GM19193 (cell line): ENCODE results near the gene ASPHD2.

Experiments
- POLR2A ChIP-seq: IDR thresholded peaks from 4 replicates; pipeline ENCODE4 v1.6.1; 2011; ENCODE audit not compliant: insufficient read depth, insufficient read length; ENCODE audit errors: extremely low read depth

ASPHD2 gene

DNA sequence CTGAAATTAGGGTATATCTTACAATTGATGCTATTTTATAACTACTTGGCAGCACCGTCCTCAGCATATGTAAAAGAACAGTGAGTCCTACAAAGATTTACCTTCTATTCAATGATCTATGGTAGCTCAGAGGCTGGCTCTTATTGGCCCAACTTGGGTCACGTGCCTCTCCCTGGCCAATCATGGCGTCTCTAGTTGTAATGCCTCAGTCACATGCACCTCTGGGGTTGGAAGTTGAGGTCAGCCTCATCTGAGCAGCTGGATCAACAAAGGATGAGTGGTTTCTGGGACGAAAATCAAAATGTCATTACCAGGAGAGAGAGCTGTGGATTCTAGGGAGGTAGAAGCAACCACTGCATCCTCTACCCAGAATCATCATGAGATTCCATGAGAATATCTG lies 22.9 kb upstream of the ASPHD2 start:
- no peak for TF ChIP-seq POLR2A

DNA sequence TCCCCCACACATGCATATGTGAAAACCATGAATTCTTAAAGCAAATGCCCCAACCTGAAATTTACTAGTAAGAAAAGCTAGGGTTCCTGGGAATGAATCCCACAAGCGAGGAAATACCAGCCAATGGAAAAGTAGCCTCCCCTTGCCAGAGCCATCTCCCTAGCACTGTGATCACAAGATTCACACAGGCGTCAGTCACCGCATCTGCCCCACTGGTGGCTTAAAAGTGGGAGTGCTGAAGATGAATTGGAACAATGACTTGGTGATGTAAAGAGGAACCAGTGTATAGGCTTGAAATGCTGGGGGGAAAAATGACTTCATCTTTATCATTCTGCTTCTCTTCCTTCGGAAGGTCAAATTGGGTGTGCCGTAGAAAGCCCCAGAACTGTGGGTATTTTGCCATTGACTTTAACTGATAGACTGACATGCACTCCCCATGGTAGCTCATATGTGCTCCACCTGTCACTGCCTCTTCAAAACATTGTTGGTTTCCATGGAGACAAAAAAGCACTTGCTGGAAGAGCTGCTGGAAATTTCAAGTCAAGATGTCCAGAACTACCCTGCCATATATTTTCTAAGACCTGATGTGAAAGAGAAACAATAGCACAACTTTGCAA lies 19.2 kb upstream of the ASPHD2 start:
- TF ChIP-seq POLR2A: no peak

DNA sequence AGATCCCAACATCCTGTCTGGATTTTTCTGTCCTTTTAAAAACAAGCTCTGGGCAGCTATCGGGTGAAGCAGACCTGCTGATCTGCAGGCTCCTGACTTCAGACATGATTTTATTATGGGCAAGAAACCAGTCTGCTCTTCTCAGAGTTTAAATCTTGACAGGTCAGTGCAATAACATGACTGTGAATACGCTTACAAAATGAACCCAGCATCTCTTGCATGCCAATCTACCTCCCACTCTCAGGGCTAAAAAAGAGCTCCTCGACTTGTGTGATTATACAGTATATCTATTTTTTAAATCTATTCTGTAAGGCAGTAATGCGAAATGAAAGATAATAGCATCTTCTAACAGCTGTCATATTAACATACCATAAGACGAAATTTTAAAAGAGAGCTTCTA lies 18.7 kb upstream of the ASPHD2 start:
- no peak for TF ChIP-seq POLR2A

DNA sequence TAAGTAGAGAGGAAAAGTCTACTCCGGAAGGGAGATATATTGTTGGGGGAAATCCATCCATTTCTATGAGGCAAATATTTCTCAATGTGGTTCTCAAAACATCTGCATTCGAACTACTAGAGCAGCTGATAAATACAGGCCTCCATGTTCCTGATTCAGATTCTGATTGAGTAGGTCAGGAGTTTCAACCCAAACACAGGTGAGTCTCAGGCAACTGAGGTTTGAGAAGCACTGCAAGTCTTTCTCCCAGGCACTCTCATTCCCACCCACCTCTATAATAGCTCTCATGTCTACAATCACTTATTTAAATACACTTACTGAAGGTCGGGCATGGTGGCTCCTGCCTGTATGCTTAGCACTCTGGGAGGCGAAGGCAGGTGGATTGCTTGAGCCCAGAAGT lies 14.7 kb upstream of the ASPHD2 start:
- TF ChIP-seq POLR2A: no peak

DNA sequence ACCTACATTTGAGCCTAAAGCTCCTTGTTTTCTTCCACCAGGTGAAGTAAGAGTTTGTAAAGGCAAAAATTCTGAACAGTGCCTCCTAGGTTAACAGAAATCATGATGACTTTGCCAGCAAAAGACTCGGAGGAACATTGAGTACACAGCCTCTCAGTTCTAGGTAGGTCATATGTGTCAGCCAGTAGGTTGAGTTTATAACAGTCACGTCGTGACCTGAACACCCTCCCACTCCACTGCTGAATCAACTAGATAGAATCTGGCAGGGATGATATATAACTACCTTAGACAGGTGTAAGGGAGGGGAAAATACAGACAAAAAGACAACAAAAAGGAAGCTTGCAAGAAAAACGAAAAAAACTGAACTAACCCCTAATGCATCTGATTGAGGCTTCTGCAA lies 12.8 kb upstream of the ASPHD2 start:
- TF ChIP-seq POLR2A: no peak

DNA sequence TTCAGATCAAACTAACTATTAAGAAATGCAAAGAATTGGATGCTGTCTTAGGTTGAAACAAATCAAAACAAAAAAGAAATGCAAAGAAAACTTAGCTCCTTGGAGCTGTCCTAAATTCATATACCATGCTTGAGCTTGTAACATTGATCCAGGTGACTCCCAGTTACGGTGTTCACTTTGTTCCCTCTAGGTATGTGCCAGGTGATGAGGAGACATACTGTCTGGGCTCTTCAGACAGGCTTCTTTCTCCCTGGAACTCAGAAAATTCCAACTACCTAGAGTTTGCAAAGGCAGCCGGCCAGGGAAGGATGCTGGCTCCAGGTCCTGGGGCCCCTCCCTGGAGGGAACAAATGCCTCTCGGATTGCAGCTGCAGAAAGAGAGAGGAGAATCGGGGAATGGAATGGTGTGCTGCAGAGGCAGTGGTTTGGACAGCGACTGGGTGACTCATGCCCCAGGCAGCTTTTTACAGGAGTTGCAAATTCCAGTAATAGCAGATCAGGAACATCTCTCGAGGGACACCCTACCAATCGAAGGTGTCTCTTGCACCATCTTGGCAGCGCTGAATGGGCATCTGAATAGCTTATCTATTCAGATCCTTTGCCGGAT lies 12.3 kb upstream of the ASPHD2 start:
- TF ChIP-seq POLR2A: no peak

DNA sequence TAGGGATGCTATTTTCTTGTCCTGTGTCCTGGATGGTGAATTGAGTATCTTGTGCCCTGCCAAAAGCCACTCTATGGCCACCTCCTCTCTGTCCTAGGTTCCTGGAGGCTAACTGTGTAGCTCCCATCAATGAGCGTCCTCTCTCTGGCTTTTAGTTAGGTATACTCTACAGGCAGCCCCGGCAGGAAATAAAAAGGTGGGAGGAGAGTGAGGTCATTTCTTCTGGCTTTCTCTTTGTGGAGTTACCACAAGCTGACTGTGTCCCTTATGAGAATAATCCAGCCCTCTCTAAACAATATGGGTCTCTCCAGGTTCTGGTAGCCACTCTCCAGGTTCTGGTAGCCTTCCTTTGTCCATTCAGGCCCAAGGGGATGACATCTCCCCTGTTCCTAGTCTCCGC lies 11.7 kb upstream of the ASPHD2 start:
- no peak for TF ChIP-seq POLR2A

DNA sequence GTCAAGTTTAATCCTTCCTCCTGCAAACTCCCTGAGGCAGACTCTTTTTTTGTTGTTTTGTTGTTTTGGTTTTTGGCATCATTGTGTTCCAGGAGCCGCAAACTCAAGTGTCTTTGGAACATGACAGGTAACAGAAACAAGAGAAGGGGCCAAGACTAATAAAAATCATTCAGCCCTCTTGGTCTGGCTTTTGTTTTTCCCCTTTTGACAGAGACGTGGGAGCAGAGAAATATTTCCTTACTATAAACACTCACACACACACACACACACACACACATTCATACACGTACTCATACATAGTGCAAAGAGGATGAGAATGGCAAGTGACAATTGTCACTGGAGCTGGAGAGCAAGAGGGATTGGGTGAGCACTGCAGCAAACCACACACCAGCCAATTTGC lies 10.4 kb upstream of the ASPHD2 start:
- TF ChIP-seq POLR2A: no peak

DNA sequence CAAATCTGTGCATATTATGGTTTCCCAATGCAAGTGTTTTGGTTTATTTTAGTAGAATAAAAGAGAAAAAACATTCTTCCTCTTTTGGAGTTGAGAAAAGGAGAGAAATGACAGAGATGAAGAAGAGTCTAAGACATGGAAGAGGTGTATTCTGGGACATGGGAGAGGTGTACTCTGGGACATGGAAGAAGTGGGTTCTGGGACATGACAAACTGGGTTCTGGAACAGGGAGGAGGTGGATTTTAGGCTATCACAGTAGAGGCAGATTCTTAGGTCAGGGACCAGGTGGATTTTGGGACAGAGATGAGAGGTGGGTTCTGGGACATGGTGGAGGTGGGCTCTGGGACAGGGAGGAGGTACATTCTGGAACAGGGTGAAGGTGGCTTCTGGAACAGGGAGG lies 2.1 kb upstream of the ASPHD2 start:
- no peak for TF ChIP-seq POLR2A

DNA sequence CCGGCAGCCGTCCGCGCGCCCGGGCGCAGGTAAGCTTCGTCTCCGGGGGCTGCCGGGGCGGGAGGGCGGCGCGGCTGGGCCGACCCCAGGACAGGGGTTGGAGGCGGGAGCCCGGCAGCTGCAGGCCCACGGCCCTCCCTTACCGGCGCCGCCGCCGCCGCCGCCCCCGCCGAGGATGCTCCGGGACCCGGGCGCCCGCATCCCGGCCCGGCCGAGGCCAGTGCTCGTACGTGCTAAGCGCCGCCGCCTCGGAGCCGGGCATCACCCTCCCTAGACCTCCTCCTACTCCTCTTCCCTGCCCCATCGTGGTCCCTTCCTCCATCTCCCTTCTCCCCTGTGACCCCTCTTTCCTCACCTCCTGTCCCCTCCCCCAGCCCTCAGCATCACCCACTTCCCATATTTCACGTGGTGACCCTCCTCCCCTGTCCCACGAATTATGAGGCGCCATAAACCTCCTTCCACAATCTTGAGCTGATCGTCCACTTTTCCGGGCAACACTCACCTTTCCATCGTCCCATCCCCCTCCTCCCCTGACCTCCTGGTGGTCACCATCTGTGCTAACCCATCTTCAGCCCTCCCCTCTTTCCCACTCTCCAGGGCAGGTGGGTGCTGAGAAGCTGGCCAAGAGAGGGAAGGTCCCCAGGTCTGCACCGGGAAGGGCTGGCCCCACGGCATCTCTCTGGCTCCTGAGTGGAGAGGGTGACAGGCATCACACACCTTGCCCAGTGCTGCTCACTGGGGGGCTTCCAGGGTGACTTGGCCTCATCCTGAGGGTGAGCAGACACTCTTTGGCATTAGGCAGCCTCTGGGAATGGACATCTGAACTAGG lies 612 bp downstream of the ASPHD2 start:
- no peak for TF ChIP-seq POLR2A

DNA sequence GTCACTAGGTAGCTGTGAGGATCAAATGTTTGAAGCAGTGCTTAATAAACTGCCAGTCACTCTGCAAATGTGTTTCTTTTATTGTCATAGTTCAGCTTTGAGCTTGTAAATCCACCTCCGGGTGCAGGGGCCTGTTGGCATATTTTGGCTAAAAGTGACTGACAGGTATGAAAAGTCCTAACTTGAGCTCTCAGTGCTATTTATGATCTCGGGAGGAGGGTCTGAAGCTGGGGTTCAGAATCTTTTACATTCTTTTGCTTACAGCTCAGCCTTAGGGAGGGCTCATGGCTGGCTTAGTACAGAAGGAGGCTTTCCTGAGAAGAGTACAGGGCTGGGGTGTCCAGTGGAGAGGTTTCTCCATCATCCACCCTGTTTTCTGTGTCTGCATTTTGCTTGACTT lies 1.5 kb downstream of the ASPHD2 start:
- no peak for TF ChIP-seq POLR2A

DNA sequence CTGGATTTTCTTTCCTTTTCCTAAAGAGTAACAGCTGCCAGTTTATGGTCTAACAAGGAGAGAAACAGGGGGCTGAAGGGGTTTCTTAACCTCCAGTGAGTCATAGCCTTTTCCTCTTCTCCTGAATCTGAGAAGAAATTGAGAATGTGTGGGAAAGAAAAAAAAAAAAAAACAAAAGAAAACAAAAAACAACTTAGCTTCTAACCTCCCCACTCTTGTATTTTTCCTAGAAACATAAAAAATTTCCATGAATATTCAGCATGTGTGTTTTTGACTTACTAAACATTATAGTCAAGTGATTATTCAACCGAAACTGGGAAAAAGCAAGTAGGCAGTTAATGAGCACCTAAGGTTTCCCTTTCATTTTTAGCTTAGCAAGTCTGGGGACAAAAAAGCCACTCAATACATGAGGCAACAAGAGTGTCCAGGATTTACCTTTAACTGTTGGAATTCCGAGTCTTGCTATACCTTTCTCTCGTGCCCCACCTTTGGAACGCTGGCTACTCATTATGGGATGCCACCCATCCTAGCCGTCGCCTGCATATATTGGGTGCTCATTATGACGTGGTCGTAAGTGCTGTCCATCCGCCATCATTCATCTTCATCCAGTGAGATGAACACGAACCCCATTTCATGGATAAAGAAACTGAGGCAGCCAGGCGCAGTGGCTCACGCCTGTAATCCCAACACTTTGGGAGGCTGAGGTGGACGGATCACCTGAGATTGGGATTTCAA lies 2.4 kb downstream of the ASPHD2 start:
- no peak for TF ChIP-seq POLR2A

DNA sequence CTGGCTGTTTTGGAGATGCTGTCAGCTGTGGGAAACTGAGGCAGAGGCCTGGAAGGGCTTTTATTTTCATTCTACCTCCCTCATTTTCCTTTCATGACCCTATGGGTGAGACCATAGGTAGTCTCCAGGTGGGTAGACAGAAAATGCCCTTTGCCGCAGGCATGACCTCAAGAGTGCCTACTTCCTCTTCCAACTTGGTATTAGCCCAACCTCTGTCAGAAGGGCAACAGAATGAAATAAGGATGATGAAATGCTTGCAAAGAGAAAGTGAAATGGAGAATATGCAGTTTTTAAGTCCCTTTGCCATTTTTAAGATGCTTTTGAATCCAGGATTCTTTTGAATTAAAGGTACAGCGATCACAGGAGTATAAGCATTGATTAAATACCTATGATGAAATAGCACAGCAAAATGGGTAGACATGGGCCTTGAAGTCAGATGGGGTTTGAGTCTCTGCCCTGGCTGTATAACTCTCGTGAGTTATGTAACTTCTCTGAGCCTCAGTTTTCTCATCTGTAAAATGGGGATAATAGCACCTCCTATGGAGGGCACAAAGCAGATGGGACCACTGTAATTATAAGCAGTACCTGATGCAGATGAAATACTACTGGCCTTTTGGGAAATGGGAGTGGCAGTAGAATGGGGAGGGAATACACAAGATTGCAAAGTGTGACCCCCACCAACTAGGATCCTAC lies 3.7 kb downstream of the ASPHD2 start:
- TF ChIP-seq POLR2A: no peak

DNA sequence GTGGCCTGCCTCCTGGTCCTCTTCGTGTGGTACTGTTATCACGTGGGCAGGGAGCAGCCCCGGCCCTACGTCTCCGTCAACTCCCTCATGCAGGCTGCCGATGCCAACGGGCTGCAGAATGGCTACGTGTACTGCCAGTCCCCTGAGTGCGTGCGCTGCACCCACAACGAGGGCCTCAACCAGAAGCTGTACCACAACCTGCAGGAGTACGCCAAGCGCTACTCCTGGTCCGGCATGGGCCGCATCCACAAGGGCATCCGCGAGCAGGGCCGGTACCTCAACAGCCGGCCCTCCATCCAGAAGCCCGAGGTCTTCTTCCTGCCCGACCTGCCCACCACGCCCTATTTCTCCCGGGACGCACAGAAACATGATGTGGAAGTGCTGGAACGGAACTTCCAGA lies 4.7 kb downstream of the ASPHD2 start:
- TF ChIP-seq POLR2A: no peak

DNA sequence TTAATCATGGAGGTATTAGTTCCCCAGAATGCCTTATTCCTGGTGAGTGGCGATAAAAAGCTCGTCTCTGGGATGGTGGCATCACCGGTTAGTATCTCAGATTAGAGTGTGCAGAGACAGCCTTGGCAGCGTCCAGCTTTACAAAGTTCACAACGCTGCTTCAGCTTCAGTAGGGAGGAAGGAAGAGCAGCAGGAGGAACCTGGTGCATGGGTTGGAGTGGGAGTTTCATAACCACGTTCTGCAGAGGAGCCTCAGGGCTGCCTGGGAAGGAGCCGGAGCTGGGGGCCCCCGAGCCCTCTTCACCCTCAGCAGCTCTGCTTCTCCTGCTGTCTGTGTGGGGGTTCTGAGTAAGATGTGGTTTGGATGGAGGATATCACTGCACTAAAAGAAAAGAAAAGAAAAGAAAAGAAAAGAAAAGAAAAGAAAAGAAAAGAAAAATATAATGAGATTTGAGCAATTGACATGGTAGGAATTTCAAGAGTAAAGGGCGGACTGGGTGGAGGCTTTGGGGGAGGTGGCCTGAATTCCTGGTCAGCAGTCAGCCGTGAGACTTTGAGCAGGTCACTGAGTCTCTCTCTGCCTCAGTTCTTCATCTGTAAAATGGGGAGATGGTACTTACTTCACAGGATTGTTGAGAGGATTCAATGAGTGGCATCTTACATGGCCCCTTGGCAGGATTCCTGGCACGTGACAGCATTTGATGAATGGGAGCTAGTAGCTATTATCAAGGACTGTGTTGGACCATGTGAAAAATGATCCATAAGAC lies 6.5 kb downstream of the ASPHD2 start:
- no peak for TF ChIP-seq POLR2A

DNA sequence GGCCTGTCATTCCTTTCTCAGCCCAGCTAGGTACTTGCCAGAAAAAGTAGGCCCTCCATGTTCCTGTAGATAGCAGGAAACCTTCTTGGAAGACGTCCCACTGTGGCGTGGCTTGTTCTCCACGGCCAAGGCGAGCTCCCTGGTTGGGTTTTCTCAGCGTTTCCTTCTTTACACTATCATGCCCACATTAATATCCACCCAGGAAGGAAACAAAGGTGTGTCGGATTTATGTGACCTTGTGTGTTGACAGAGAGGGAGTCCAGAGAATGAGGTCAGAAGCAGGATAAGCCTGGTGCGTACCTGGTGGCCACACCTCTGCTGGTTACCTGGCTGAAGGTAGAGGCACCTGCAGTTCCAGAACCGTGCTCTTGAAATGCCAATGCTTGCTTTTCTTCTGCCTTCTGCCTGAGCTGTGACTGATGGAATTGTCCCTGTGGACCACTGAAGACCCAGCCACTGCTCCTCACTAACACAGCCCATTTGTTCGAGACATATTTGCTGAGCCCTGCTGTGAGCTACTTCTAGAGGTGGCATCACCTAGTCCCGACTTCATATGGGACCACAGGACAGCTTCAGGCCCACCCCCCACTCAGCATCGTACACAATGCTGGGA lies 7.9 kb downstream of the ASPHD2 start:
- no peak for TF ChIP-seq POLR2A
